ENCODE measurements around the gene CDK4. TPM values are rescaled to one million over a fixed set of nuclear protein-coding genes. Genes with fewer than 3 reads are reported as not detected.

CDK4 gene
- total and polyA plus RNA-seq, 10 donors: 34.3 to 77.8 (median 53.3) TPM

- Histone ChIP-seq H3K4me3 (peak overlapping the region; percentile 64 to 99 (median 94)), H3K36me3 (peaks cover 0 to 47% (median 34%) of the 10 kb centered on the region in 6 donors), H3K27ac (peak overlapping the region in 3 of 8 donors; percentile 82 to 84 (median 83)), H3K27me3 (replicated peaks in 1 of 7) (no peaks in the 10 kb centered on the region), H3K9me3 (no peaks in the 10 kb centered on the region), H3K4me1 (peaks cover 14 to 57% (median 41%) of the 10 kb centered on the region in 6 donors)
- WGBS, 5 donors: 86 to 93% (median 89%) methylated on average over 12 of the region's 12 CpGs
- DNase-seq: no peak
- intact Hi-C loops (cut with DNase I; ENCODE audit: low total_unique reads): no loop called here
- TF ChIP-seq POLR2AphosphoS5 (IDR thresholded peaks at IDR 0.05) (no peak), POLR2A (IDR thresholded peaks at IDR 0.05) (no peak), CTCF (IDR thresholded peaks at IDR 0.05 in 8 of 11, conservative IDR thresholded peaks at IDR 0.05 in 3 of 11) (no peak)
Measured at GRCh38 chr12:57783466-57783801, 31.3 kb upstream of the CDK4 start.

GRCh38 chr12:57782608-57783465 lies 30.7 kb upstream of the CDK4 start, which contains the start of gene TSFM:
TSFM (plus strand) TSS chr12:57782787; CDS start chr12:57782802, 15 bp downstream.
- no peak for TF ChIP-seq POLR2A (IDR thresholded peaks at IDR 0.05)
- peak; percentile 95 to 97 (median 96) for TF ChIP-seq POLR2AphosphoS5 (IDR thresholded peaks at IDR 0.05)
- TF ChIP-seq CTCF (IDR thresholded peaks at IDR 0.05 in 8 of 11, conservative IDR thresholded peaks at IDR 0.05 in 3 of 11): peak; percentile 82 to 99 (median 93)
- DNase-seq: peak; percentile 99
- Histone ChIP-seq H3K27me3 (replicated peaks in 1 of 7) (no peaks in the 10 kb centered on the region), H3K9me3 (no peaks in the 10 kb centered on the region), H3K27ac (peak within 1 kb of the TSS; percentile 59 to 86 (median 80)), H3K4me3 (peak within 1 kb of the TSS; percentile 64 to 99 (median 94)), H3K4me1 (peaks cover 14 to 57% (median 41%) of the 10 kb centered on the region in 6 donors), H3K36me3 (peaks cover 0 to 41% (median 28%) of the 10 kb centered on the region in 6 donors)
- 1 to 2% (median 1%) methylated on average over 42 to 45 of the region's 45 CpGs for WGBS, 5 donors
- intact Hi-C loops (cut with DNase I; ENCODE audit: low total_unique reads): no loop called here

GRCh38 chr12:57782243-57782607 lies 30.1 kb upstream of the CDK4 start:
- Histone ChIP-seq H3K9me3 (no peaks in the 10 kb centered on the region), H3K36me3 (peaks cover 0 to 35% (median 22%) of the 10 kb centered on the region in 6 donors), H3K4me1 (peaks cover 14 to 57% (median 41%) of the 10 kb centered on the region in 6 donors), H3K4me3 (peak overlapping the region in 7 of 8 donors; percentile 64 to 98 (median 91)), H3K27me3 (replicated peaks in 1 of 7) (no peaks in the 10 kb centered on the region), H3K27ac (peak overlapping the region in 6 of 8 donors; percentile 74 to 86 (median 82))
- no peak for DNase-seq
- 19 to 27% (median 24%) methylated on average over 4 of the region's 4 CpGs for WGBS, 5 donors
- intact Hi-C loops (cut with DNase I; ENCODE audit: low total_unique reads): no loop called here
- no peak for TF ChIP-seq POLR2AphosphoS5 (IDR thresholded peaks at IDR 0.05)
- TF ChIP-seq POLR2A (IDR thresholded peaks at IDR 0.05): no peak

- DNase-seq: no peak
- H3K27me3 ChIP-seq (replicated peaks in 1 of 7): no peaks in the 10 kb centered on the region
- H3K4me3 ChIP-seq: no peak overlapping the region
- H3K36me3 ChIP-seq: peaks cover 0 to 30% (median 18%) of the 10 kb centered on the region in 6 donors
- peaks cover 14 to 57% (median 41%) of the 10 kb centered on the region in 6 donors for H3K4me1 ChIP-seq
- peak overlapping the region in 5 of 8 donors; percentile 5 to 86 (median 83) for H3K27ac ChIP-seq
- TF ChIP-seq POLR2A (IDR thresholded peaks at IDR 0.05): no peak
- no peak for TF ChIP-seq CTCF (IDR thresholded peaks at IDR 0.05 in 8 of 11, conservative IDR thresholded peaks at IDR 0.05 in 3 of 11)
- TF ChIP-seq POLR2AphosphoS5 (IDR thresholded peaks at IDR 0.05): no peak
- WGBS, 5 donors: 38 to 61% (median 52%) methylated on average over 2 of the region's 2 CpGs
- intact Hi-C loops (cut with DNase I; ENCODE audit: low total_unique reads): no loop called here
- H3K9me3 ChIP-seq: no peaks in the 10 kb centered on the region
Measured at GRCh38 chr12:57781801-57782200, 29.7 kb upstream of the CDK4 start.

Data from spleen (tissue), 11 donors.